Motor neuron (in vitro differentiated cells): Measurements from ENCODE around the gene PARD3. TPM values are rescaled to one million over a fixed set of nuclear protein-coding genes. Genes with fewer than 3 reads are reported as not detected.
"Not testable (repeated sequence)": the region's sequence is repeated elsewhere in the genome, so short reads cannot be mapped to it uniquely, and the experiment has no call there.

Experiments used
- ATAC-seq, 8 experiments: fragments of 200-7000 bp; cut with Tn5 transposase; replicated peaks in 6 of 8; 2 replicates each; pipeline ENCODE4 v1.8.0; 2021; ENCODE audit warnings: mild to moderate bottlenecking in 8 of 8, moderate library complexity in 8 of 8
- H3K27ac ChIP-seq, 2 donors: fragments of 250-450 bp; sonication (Bioruptor Pico); 2 replicates each; pipeline ENCODE4 v1.9.0; 2021; ENCODE audit warnings: antibody characterized with exemption in 2 of 2, mild to moderate bottlenecking in 2 of 2, moderate library complexity in 1 of 2
- H3K4me1 ChIP-seq, 2 donors: fragments of 250-450 bp; sonication (Bioruptor Pico); replicated peaks in 1 of 2; 2 replicates each; pipeline ENCODE4 v1.6.1; 2021; ENCODE audit warnings: antibody characterized with exemption in 2 of 2, mild to moderate bottlenecking in 2 of 2, moderate library complexity in 1 of 2
- H3K4me3 ChIP-seq, 5 donors: fragments of 250-450 bp; sonication (Bioruptor Pico); 2 replicates each; pipeline ENCODE4 v1.9.0; 2021; ENCODE audit warnings: antibody characterized with exemption in 5 of 5, mild to moderate bottlenecking in 5 of 5, moderate library complexity in 4 of 5
- WGBS, 10 experiments: fragments of 450-650 bp; shearing (Covaris generic); methylation state at CpG; one replicate each; pipeline ENCODE4 v1.0.0; 2022; 5-methylcytosine and 5-hydroxymethylcytosine counted together
- in situ Hi-C, 9 experiments: fragments of 400-800 bp; cut with MboI; loops; one replicate each; pipeline ENCODE4 v1.15.0; 2021; ENCODE audit warnings: low sequenced_read_pairs in 9 of 9, low pct_unique_long_range_greater_than_20kb in 2 of 9; ENCODE audit not compliant: unreplicated experiment in 9 of 9
- total RNA-seq, 8 experiments: library from RNA; unstranded; fragments of 300-600 nt; gene quantifications; 2 replicates each; pipeline versions ENCODE4 v1.2.3 to v1.2.4, GENCODE V29; 2022

The PARD3 gene
- total RNA-seq, 8 experiments from 2014 or later = 21.5 to 154 (median 34.0) TPM

DNA sequence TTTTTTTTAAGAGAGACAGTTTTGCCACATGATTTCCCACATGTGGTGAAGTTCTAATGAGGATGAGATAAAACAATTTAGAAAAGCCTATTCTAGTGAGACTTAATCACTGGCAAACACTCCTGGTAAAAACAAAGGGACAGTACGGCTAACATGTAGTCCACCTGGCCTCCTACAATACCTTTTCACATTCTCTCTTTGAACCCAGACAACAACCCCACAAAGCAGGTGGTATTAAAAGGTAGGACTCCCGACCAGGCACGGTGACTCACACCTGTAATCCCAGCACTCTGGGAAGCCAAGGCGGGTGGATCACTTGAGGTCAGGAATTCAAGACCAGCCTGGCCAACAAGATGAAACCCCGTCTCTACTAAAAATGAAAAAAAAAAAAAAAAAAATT, 12.4 kb downstream of the PARD3 start:
- no peak for ATAC-seq

DNA sequence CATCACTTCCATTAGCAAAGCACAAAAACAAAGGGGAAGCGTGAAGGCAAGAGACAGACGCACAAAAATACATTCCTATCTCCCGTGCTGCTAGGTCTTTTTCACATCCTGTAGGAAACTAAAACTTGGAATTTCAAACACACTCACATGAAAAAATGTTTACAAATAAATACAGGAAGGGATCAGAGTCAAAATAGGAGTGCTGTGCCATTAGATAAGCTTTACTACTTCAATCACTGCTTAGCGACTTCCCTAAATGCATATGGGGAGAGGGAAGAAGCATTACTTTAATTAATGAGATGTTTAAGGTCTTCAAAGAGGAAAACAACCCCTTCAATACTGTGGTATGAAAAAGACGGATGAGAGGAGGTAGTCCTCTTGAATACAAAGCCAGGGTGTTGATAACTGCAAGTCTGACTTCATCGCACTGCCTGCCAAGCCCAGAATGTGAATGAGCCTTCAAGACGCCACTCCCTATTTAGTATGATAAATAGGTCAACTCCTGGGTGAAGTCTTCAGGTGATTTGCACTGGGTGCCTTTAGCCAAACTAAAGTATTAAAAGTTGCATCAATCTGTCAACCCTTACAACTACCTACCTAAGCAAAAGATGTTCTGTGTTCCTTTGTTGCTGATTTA, 13.9 kb downstream of the PARD3 start:
- H3K27ac ChIP-seq = no peak overlapping the region
- WGBS, 10 experiments = 10 to 62% (median 44%) methylated on average over 1 to 7 of the region's 7 CpGs; no CpG with 5 or more reads in 1 of the 10 experiments
- H3K4me3 ChIP-seq = no peak overlapping the region
- H3K4me1 ChIP-seq = peaks cover 9 to 18% of the 10 kb centered on the region in 2 donors
- in situ Hi-C loops = no loop called here
- peak in 6 of 8 experiments; percentile 51 to 99 (median 70) for ATAC-seq

More for the DNA sequence above, 12.4 kb downstream of the PARD3 start:
- in situ Hi-C loops = no loop called here
- H3K4me1 ChIP-seq = peaks cover 9 to 18% of the 10 kb centered on the region in 2 donors
- no peak overlapping the region for H3K27ac ChIP-seq
- WGBS, 10 experiments = 0 to 100% (median 79%) methylated on average over 1 to 5 of the region's 5 CpGs; no CpG with 5 or more reads in 3 of the 10 experiments
- H3K4me3 ChIP-seq = no peak overlapping the region

DNA sequence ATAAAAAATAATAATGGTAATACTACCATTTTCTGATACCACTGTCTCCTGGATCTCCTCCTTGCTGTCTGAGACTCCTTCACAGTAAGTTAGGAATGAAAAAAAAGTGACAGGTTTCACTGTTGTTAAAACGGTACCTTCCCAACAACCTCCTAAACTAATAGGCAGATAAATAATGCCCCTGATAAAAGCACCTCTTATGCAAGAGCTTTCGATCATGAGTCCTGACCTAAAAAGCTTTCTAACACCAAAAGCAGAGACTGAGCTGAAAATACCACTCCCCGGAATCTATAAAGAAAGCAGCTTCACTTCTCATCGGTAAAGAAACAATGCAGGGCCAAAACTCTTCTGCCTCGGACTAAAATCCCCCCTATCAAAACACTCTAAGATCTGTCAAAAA, 14.5 kb downstream of the PARD3 start:
- Histone ChIP-seq H3K4me3 (no peak overlapping the region), H3K4me1 (peaks cover 9 to 18% of the 10 kb centered on the region in 2 donors), H3K27ac (no peak overlapping the region)
- in situ Hi-C loops = no loop called here
- ATAC-seq = no peak
- 56 to 93% (median 71%) methylated on average over 1 to 5 of the region's 5 CpGs; no CpG with 5 or more reads in 3 of the 10 experiments for WGBS, 10 experiments

DNA sequence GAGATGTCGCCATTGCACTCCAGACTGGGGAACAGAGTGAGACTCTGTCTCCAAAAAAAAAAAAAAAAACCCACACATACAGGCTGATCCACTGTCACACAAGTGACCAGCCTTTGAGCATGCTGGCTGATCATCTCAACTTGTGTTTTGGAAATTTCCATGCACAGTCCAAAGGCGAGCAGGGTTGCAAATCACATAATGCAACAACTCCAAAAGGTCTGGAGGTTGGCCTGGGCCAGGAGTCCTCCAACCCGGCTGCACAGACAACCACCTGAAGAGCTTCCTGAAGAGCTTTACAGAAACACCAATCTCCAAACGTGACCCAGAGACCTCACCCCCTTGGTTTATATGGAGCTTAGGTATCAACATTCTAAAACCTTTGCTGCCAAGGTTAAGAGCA, 16.4 kb downstream of the PARD3 start:
- no peak overlapping the region for H3K4me3 ChIP-seq
- no peak for ATAC-seq
- in situ Hi-C loops = no loop called here
- WGBS, 10 experiments = 72 to 100% (median 97%) methylated on average over 1 to 3 of the region's 4 CpGs; no CpG with 5 or more reads in 2 of the 10 experiments
- H3K4me1 ChIP-seq = peaks cover 9 to 22% of the 10 kb centered on the region in 2 donors
- H3K27ac ChIP-seq = no peak overlapping the region

DNA sequence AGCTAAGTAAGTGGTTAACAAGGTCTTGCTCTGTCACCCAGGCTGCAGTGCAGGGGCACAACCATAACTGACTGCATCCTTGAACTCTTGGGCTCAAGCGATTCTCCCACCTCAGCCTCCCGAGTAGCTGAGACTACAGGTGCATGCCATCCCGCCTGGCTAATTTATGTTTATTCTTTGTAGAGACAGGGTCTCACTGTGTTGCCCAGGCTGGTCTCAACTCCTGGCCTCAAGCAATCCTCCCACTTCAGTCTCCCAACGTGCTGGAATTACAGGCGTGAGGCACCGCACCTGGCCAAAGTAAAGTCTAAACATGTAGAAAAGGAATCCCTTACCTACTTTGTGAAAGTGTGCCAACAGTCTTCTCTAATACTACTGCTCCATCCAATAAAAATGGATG, 17.9 kb downstream of the PARD3 start:
- WGBS, 10 experiments = 60 to 100% (median 99%) methylated on average over 1 to 5 of the region's 6 CpGs; no CpG with 5 or more reads in 2 of the 10 experiments
- ATAC-seq = no peak
- Histone ChIP-seq H3K4me1 (peaks cover 19 to 26% of the 10 kb centered on the region in 2 donors), H3K27ac (no peak overlapping the region), H3K4me3 (no peak overlapping the region)
- in situ Hi-C loops = no loop called here

DNA sequence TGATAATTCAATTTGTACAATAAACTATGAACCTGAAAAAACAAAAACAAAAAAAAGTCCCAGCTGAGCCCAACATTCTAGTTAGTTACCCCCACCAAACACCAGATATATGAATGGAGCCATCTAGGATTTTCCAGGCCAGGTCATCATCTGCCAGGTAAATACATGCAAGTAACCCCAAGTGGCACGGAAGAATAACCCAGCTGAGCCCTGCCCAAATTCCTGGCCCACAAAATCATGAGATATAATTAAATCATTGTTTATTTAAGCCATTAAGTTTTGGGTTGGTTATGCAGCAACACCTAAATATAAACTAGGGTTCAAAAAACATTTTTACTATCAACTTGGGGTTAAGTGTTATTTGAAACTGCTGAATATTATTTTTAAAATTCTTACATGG, 19.0 kb downstream of the PARD3 start:
- no peak overlapping the region for H3K4me3 ChIP-seq
- ATAC-seq = no peak
- WGBS, 10 experiments = 86 to 100% (median 100%) methylated on average over 1 of the region's 1 CpG; no CpG with 5 or more reads in 5 of the 10 experiments
- H3K27ac ChIP-seq = no peak overlapping the region
- peaks cover 16 to 20% of the 10 kb centered on the region in 2 donors for H3K4me1 ChIP-seq
- in situ Hi-C loops = no loop called here

DNA sequence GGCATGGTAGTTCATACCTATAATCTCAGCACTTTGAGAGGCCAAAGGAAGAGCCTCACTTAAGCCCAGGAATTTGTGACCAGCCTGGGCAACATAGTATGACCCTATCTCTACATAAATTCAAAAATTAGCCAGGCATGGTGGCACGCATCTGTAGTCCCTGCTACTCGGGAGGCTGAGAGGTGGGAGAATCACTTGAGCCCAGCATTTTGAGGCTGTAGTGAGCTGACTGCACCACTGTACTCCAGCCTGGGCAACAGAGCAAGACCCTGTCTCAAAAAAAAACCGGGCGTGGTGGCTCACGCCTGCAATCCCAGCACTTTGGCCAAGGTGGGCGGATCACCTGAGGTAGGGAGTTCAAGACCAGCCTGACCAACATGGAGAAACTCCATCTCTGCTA, 19.8 kb downstream of the PARD3 start:
- no peak for ATAC-seq
- WGBS, 10 experiments = 90 to 93% (median 90%) methylated on average over 2 to 5 of the region's 6 CpGs; no CpG with 5 or more reads in 7 of the 10 experiments
- Histone ChIP-seq H3K4me3 (no peak overlapping the region), H3K4me1 (peaks cover 11 to 13% of the 10 kb centered on the region in 2 donors), H3K27ac (no peak overlapping the region)
- in situ Hi-C loops = no loop called here

DNA sequence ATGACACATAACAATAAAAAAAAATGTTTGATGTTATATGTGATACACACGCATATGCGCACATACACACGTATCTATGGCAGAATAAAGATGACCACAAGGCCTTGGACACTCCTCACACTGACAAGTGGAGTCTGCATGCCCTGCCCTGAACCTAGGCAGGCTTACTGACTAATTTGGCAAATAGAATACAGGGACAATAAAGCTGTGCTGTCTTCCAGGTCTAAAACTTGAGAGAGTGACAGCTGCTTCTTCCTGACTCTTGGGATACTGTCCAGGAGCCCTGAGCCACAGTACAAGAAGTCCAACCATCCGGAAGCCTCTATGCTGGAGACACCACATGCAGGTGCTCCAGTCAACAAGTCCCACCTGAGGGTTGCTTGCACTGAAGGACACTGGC, 20.3 kb downstream of the PARD3 start:
- 70 to 100% (median 92%) methylated on average over 2 to 4 of the region's 4 CpGs; no CpG with 5 or more reads in 2 of the 10 experiments for WGBS, 10 experiments
- Histone ChIP-seq H3K4me1 (peaks cover 16 to 17% of the 10 kb centered on the region in 2 donors), H3K4me3 (no peak overlapping the region), H3K27ac (no peak overlapping the region)
- in situ Hi-C loops = no loop called here
- peak in 3 of 8 experiments; percentile 27 to 77 (median 58) for ATAC-seq

DNA sequence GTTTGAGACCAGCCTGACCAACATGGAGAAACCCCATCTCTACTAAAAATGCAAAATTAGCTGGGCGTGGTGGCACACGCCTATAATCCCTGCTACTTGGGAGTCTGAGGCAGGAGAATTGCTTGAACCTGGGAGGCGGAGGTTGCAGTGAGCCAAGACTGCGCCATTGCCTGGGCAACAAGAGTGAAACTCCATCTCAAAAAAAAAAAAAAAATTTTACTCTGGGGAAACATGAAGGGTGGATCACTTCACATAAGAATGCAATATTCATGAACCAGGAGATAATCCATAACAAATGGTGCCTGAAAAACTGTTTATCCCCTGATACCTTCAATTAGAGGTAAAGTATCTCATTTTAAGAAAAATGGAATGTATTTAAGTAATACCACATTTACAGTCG, 21.5 kb downstream of the PARD3 start:
- H3K4me1 ChIP-seq = peaks cover 18 to 22% of the 10 kb centered on the region in 2 donors
- H3K27ac ChIP-seq, H3K4me3 ChIP-seq, in situ Hi-C loops: not testable (repeated sequence)
- ATAC-seq = peak in 3 of 8 experiments; percentile 11 to 59 (median 57)
- 59 to 100% (median 86%) methylated on average over 1 to 5 of the region's 5 CpGs; no CpG with 5 or more reads in 2 of the 10 experiments for WGBS, 10 experiments

DNA sequence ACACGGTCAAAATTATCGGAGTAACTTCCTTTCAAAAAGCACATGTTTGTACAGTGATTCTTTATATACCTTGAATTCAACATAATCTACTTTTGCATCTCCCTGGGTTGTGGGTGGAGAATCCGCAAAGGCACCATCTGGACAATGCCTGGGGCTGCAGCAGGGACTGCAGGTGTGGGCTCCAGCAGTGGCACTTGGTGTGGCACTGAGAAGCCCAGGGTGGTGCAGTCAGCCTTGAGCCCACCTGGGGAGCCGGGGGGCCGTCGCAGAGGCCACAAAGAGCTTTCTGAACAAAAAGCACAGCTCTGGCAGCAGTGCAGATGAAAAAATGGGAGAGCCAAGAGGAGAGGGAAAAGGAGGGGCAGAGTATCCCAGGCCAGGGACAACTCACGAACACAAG, 22.2 kb downstream of the PARD3 start:
- Histone ChIP-seq H3K4me3 (no peak overlapping the region), H3K4me1 (peaks cover 18 to 22% of the 10 kb centered on the region in 2 donors), H3K27ac (no peak overlapping the region)
- in situ Hi-C loops = no loop called here
- 0 to 93% (median 69%) methylated on average over 1 to 6 of the region's 7 CpGs; no CpG with 5 or more reads in 3 of the 10 experiments for WGBS, 10 experiments
- ATAC-seq = peak in 4 of 8 experiments; percentile 10 to 43 (median 36)

DNA sequence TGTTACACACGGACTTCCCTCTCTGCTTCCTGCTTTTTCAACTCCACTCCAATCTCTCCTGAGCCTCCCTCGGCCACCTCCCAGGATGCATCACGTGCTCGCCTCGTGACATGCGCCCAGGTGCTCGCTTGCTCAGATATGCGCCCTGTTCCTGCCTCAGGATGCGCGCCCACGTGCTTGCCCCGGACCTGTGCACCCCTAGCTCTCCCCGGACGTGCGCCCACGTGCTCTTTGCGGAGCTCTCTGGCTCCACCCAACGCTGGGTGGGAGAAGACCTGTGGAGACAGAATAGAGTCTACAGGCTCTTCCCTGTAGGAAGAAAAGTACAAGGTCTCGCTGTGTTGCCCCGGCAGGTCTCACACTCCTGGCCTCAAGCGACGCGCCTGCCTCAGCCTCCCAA, 23.1 kb downstream of the PARD3 start:
- 60 to 100% (median 96%) methylated on average over 1 to 10 of the region's 23 CpGs; no CpG with 5 or more reads in 4 of the 10 experiments for WGBS, 10 experiments
- no peak overlapping the region for H3K27ac ChIP-seq
- peaks cover 18 to 22% of the 10 kb centered on the region in 2 donors for H3K4me1 ChIP-seq
- H3K4me3 ChIP-seq = no peak overlapping the region
- no peak for ATAC-seq
- in situ Hi-C loops = no loop called here

DNA sequence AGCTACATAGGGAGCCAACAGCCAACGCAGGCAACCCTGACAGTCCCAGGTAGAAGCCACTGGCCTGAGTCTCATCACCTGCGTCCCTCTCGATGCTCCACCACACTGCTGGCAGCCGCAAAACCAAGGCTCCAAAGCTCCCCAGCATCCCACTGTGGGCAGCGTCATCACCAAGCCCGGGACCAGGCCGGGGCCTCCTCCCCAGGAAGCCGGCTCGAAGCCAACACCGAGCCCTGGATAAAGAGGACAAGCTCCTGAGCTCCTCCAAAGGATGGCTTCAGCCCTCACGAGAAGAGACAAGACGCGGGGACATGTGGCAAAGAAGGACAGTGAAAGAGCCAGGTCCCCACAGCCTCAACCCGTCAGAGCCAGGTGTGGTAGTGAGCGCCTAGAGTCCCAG, 23.9 kb downstream of the PARD3 start:
- peaks cover 18 to 22% of the 10 kb centered on the region in 2 donors for H3K4me1 ChIP-seq
- 80 to 100% (median 95%) methylated on average over 1 to 9 of the region's 15 CpGs; no CpG with 5 or more reads in 5 of the 10 experiments for WGBS, 10 experiments
- ATAC-seq = peak in 2 of 8 experiments; percentile 1 to 6
- in situ Hi-C loops = no loop called here
- no peak overlapping the region for H3K27ac ChIP-seq
- H3K4me3 ChIP-seq = no peak overlapping the region

DNA sequence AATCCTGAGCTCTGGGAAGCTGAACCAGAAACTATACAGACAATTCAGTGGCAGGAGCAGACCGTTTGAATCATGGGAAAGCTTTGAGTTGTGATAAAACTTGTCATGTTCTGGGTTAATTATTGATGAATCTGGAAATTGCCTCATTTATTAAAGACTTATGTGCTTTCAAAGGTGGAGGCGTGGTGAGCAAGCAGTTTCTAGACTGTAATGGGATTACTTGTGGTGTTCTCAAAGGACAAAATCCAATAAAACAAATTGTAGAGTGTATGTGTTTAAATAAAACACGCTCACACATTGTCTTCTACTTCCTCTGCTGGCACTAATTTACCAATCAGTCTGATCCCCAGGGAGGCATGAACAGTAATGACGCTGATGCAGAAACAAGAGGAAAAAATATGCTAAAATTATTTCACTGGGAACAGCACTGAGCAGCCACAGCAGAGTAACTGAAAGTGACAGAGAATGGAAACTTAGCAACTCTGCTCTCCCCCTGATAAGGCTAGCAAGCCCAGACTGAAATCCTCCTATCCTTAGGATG, 25.1 kb downstream of the PARD3 start:
- 6 to 65% (median 44%) methylated on average over 2 to 4 of the region's 4 CpGs; no CpG with 5 or more reads in 1 of the 10 experiments for WGBS, 10 experiments
- ATAC-seq = peak in 7 of 8 experiments; percentile 20 to 90 (median 77)
- no peak overlapping the region for H3K4me3 ChIP-seq
- in situ Hi-C loops = no loop called here
- H3K27ac ChIP-seq = no peak overlapping the region
- H3K4me1 ChIP-seq = peaks cover 18 to 22% of the 10 kb centered on the region in 2 donors
